GM12872 (cell line): ENCODE data around the gene SLC50A1.

Source experiments
- CTCF ChIP-seq: IDR thresholded peaks from 3 replicates; pipeline ENCODE4 v1.5.1; 2011; ENCODE audit warnings: low read depth, mild to moderate bottlenecking, low read length, moderate library complexity; ENCODE audit not compliant: insufficient read depth

SLC50A1 gene

GRCh38 chr1:155167166-155168104 lies 31.8 kb downstream of the SLC50A1 start:
- peak; percentile 94 for TF ChIP-seq CTCF

- no peak for TF ChIP-seq CTCF
Observed at GRCh38 chr1:155168456-155169210, 33.0 kb downstream of the SLC50A1 start.

- TF ChIP-seq CTCF: no peak
Observed at GRCh38 chr1:155169541-155169940, 33.9 kb downstream of the SLC50A1 start.

GRCh38 chr1:155170101-155170785 lies 34.6 kb downstream of the SLC50A1 start:
- TF ChIP-seq CTCF: no peak

GRCh38 chr1:155170806-155171205 lies 35.2 kb downstream of the SLC50A1 start:
- TF ChIP-seq CTCF: no peak

- TF ChIP-seq CTCF: no peak
Observed at GRCh38 chr1:155171836-155172731, 36.4 kb downstream of the SLC50A1 start.
